Measurements from ENCODE around the gene MEF2A.

DNA sequence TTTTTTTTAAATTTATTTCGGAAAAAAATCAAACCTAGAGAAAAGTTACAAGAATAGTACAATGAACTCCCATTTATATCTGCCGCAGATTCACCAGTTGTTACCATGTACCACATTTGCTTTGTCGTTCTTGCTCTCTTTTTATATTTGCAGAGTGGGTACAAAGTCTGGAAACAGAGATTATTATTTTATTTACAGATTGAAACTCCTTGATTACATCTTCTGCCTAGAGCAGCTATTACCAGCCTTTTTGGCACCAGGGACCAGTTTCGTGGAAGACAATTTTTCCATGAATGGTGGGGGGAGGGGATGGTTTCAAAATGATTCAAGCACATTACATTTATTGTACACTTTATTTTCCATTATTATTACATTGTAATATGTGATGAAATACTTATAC lies 8.3 kb downstream of the MEF2A start:
- TF ChIP-seq ZNF10 (tag by site-specific recombination; IDR thresholded peaks at IDR 0.05): no peak
- no peak for TF ChIP-seq REST (tag by site-specific recombination; IDR thresholded peaks at IDR 0.05)
- TF ChIP-seq, protein P1, sequence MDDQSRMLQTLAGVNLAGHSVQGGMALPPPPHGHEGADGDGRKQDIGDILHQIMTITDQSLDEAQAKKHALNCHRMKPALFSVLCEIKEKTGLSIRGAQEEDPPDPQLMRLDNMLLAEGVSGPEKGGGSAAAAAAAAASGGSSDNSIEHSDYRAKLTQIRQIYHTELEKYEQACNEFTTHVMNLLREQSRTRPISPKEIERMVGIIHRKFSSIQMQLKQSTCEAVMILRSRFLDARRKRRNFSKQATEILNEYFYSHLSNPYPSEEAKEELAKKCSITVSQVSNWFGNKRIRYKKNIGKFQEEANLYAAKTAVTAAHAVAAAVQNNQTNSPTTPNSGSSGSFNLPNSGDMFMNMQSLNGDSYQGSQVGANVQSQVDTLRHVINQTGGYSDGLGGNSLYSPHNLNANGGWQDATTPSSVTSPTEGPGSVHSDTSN (CRISPR knock-in tag; IDR thresholded peaks at IDR 0.05): no peak
- TF ChIP-seq EGR2 (tag by site-specific recombination; IDR thresholded peaks at IDR 0.05; ENCODE audit: low read depth): no peak
- no peak for TF ChIP-seq ZSCAN16 (tag by site-specific recombination; IDR thresholded peaks at IDR 0.05)
- no peak for TF ChIP-seq ZNF133 (tag by site-specific recombination; IDR thresholded peaks at IDR 0.05)
- TF ChIP-seq ZNF37A (tag by site-specific recombination; IDR thresholded peaks at IDR 0.05): no peak
- no peak for TF ChIP-seq ZNF701 (tag by site-specific recombination; IDR thresholded peaks at IDR 0.05)

All from HEK293 (cell line).